Activated CD8-positive, alpha-beta memory T cell treated with anti-CD3 and anti-CD28 coated beads, Interleukin-2, amount 50 U/mL, for 1 hour (primary cell): ENCODE data around the gene SFTPA1.
"Not testable (repeated sequence)": the region's sequence is repeated elsewhere in the genome, so short reads cannot be mapped to it uniquely, and the experiment has no call there.

Experiments
- DNase-seq: peaks from one replicate; pipeline ENCODE4 v3.0.0-alpha.2; 2020; ENCODE audit errors: extremely low read depth

SFTPA1 gene

GRCh38 chr10:79610601-79611191 is at the start of gene SFTPA1:
Gene SFTPA1, plus strand, starts transcription at chr10:79610939. Its CDS starts 887 bp downstream, at chr10:79611826.
- no peak for DNase-seq

- DNase-seq: no peak
Measured at GRCh38 chr10:79561257-79561656, 49.5 kb upstream of the SFTPA1 start.

GRCh38 chr10:79562135-79562756 is 48.5 kb upstream of the SFTPA1 start:
- no peak for DNase-seq

GRCh38 chr10:79563426-79563825 is 47.3 kb upstream of the SFTPA1 start:
- DNase-seq: no peak

- not testable (repeated sequence) for DNase-seq
Measured at GRCh38 chr10:79570624-79571023, 40.1 kb upstream of the SFTPA1 start.

GRCh38 chr10:79579361-79579760 is 31.4 kb upstream of the SFTPA1 start:
- DNase-seq: no peak

- no peak for DNase-seq
Measured at GRCh38 chr10:79581044-79581443, 29.7 kb upstream of the SFTPA1 start.

- DNase-seq: no peak
Measured at GRCh38 chr10:79582096-79582495, 28.6 kb upstream of the SFTPA1 start.

- not testable (repeated sequence) for DNase-seq
Measured at GRCh38 chr10:79582954-79583353, 27.8 kb upstream of the SFTPA1 start.

- DNase-seq: no peak
Measured at GRCh38 chr10:79583488-79584024, 27.2 kb upstream of the SFTPA1 start.

GRCh38 chr10:79585870-79586527 is 24.7 kb upstream of the SFTPA1 start:
- no peak for DNase-seq

GRCh38 chr10:79586933-79587332 is 23.8 kb upstream of the SFTPA1 start:
- no peak for DNase-seq

GRCh38 chr10:79588800-79589199 is 21.9 kb upstream of the SFTPA1 start:
- DNase-seq: no peak

GRCh38 chr10:79593377-79593776 is 17.4 kb upstream of the SFTPA1 start:
- no peak for DNase-seq

- not testable (repeated sequence) for DNase-seq
Measured at GRCh38 chr10:79594565-79594964, 16.2 kb upstream of the SFTPA1 start.

GRCh38 chr10:79595510-79595909 is 15.2 kb upstream of the SFTPA1 start:
- DNase-seq: no peak

- not testable (repeated sequence) for DNase-seq
Measured at GRCh38 chr10:79599644-79600043, 11.1 kb upstream of the SFTPA1 start.

- DNase-seq: no peak
Measured at GRCh38 chr10:79601939-79602338, 8.8 kb upstream of the SFTPA1 start.

GRCh38 chr10:79602953-79603352 is 7.8 kb upstream of the SFTPA1 start:
- no peak for DNase-seq

GRCh38 chr10:79604294-79604693 is 6.4 kb upstream of the SFTPA1 start:
- DNase-seq: no peak

- no peak for DNase-seq
Measured at GRCh38 chr10:79605308-79605707, 5.4 kb upstream of the SFTPA1 start.

GRCh38 chr10:79608505-79609375 is 2.0 kb upstream of the SFTPA1 start:
- DNase-seq: no peak
